GM18861 (cell line): ENCODE measurements around the gene TIAM2.

Source experiments
- ATAC-seq: cut with Tn5 transposase; IDR thresholded peaks from one replicate; pipeline ENCODE4 v1.9.1; 2021; ENCODE audit not compliant: unreplicated experiment

The TIAM2 gene

GRCh38 chr6:155123520-155123919, 128.4 kb downstream of the TIAM2 start:
- no peak for ATAC-seq

- ATAC-seq, result no peak
Measured at GRCh38 chr6:155125906-155126305, 130.8 kb downstream of the TIAM2 start.

- ATAC-seq, result peak; percentile 60
Measured at GRCh38 chr6:155126727-155127439, 131.8 kb downstream of the TIAM2 start.

- ATAC-seq, result no peak
Measured at GRCh38 chr6:155128977-155129376, 133.9 kb downstream of the TIAM2 start.

- no peak for ATAC-seq
Measured at GRCh38 chr6:155129744-155130143, 134.6 kb downstream of the TIAM2 start.

GRCh38 chr6:155130161-155130853, 135.2 kb downstream of the TIAM2 start:
- ATAC-seq, result no peak

- no peak for ATAC-seq
Measured at GRCh38 chr6:155132617-155133016, 137.5 kb downstream of the TIAM2 start.

GRCh38 chr6:155141002-155141401, 145.9 kb downstream of the TIAM2 start:
- no peak for ATAC-seq

GRCh38 chr6:155141512-155141911, 146.4 kb downstream of the TIAM2 start:
- ATAC-seq, result no peak

- no peak for ATAC-seq
Measured at GRCh38 chr6:155142168-155143028, 147.3 kb downstream of the TIAM2 start.

GRCh38 chr6:155143029-155143577, 148.0 kb downstream of the TIAM2 start:
- ATAC-seq, result no peak

GRCh38 chr6:155143578-155144106, 148.5 kb downstream of the TIAM2 start:
- ATAC-seq, result no peak

- ATAC-seq, result no peak
Measured at GRCh38 chr6:155146205-155146604, 151.1 kb downstream of the TIAM2 start.

GRCh38 chr6:155147958-155148663, 153.0 kb downstream of the TIAM2 start:
- no peak for ATAC-seq

- ATAC-seq, result no peak
Measured at GRCh38 chr6:155150967-155151671, 156.0 kb downstream of the TIAM2 start.

- ATAC-seq, result no peak
Measured at GRCh38 chr6:155152211-155153076, 157.3 kb downstream of the TIAM2 start.

GRCh38 chr6:155154158-155154830, 159.2 kb downstream of the TIAM2 start:
- ATAC-seq, result no peak

- ATAC-seq, result no peak
Measured at GRCh38 chr6:155155787-155156447, 160.8 kb downstream of the TIAM2 start.
